HuH-7.5 (cell line): ENCODE data around the gene GBF1.

Experiments used
- DNase-seq: peaks from one replicate; pipeline ENCODE4 v3.0.0; 2011; ENCODE audit warnings: low spot score

GBF1 gene

GRCh38 chr10:102347236-102347828 is 102.0 kb downstream of the GBF1 start:
- peak; percentile 32 for DNase-seq

- peak; percentile 51 for DNase-seq
Observed at GRCh38 chr10:102352066-102352715, 106.9 kb downstream of the GBF1 start.

GRCh38 chr10:102354451-102354850 is 109.1 kb downstream of the GBF1 start:
- no peak for DNase-seq

- DNase-seq, result no peak
Observed at GRCh38 chr10:102358712-102359382, 113.5 kb downstream of the GBF1 start.

- no peak for DNase-seq
Observed at GRCh38 chr10:102367441-102367840, 122.1 kb downstream of the GBF1 start.

- DNase-seq, result no peak
Observed at GRCh38 chr10:102368077-102368476, 122.7 kb downstream of the GBF1 start.

- no peak for DNase-seq
Observed at GRCh38 chr10:102371295-102371694, 126.0 kb downstream of the GBF1 start.

- no peak for DNase-seq
Observed at GRCh38 chr10:102375250-102375649, 129.9 kb downstream of the GBF1 start.

GRCh38 chr10:102375867-102376266 is 130.5 kb downstream of the GBF1 start:
- DNase-seq, result no peak

GRCh38 chr10:102376901-102377300 is 131.6 kb downstream of the GBF1 start:
- no peak for DNase-seq

- no peak for DNase-seq
Observed at GRCh38 chr10:102379383-102379782, 134.1 kb downstream of the GBF1 start.

- DNase-seq, result no peak
Observed at GRCh38 chr10:102381983-102382382, 136.7 kb downstream of the GBF1 start.

- DNase-seq, result no peak
Observed at GRCh38 chr10:102382871-102383270, 137.5 kb downstream of the GBF1 start.

GRCh38 chr10:102384053-102384452 is 138.7 kb downstream of the GBF1 start:
- no peak for DNase-seq

- no peak for DNase-seq
Observed at GRCh38 chr10:102384606-102385429, 139.5 kb downstream of the GBF1 start.

- no peak for DNase-seq
Observed at GRCh38 chr10:102389894-102390293, 144.6 kb downstream of the GBF1 start.

- no peak for DNase-seq
Observed at GRCh38 chr10:102392306-102392705, 147.0 kb downstream of the GBF1 start.

- DNase-seq, result peak; percentile 91
Observed at GRCh38 chr10:102393411-102394078, 148.2 kb downstream of the GBF1 start.

GRCh38 chr10:102394079-102394800 is 148.9 kb downstream of the GBF1 start:
- peak; percentile 98 for DNase-seq

GRCh38 chr10:102394801-102395399 is 149.6 kb downstream of the GBF1 start:
- peak; percentile 54 for DNase-seq
